Body of pancreas (tissue), 4 donors: ENCODE data around the gene DEPDC5. TPM values are rescaled to one million over a fixed set of nuclear protein-coding genes. Genes with fewer than 3 reads are reported as not detected.

ENCODE experiments used
- ATAC-seq: fragments of 150-250 bp; one replicate; pipeline ENCODE4 v1.9.1; 2016
- DNase-seq, 4 donors: peaks; one replicate each; pipeline ENCODE4 v3.0.0-alpha.2; 2019
- H3K27ac ChIP-seq, 4 donors: fragments of 200-600 bp; sonication (generic); 1 replicate in 3 of 4; 2 replicates in 1 of 4; pipeline versions ENCODE4 v1.5.1 to v1.6.1; 2016 to 2019; ENCODE audit warnings: mild to moderate bottlenecking in 1 of 4, mixed read lengths in 1 of 4, moderate library complexity in 1 of 4
- H3K27me3 ChIP-seq, 2 donors: fragments of 200-600 bp; sonication (generic); one replicate each; pipeline ENCODE4 v1.6.0; 2016; ENCODE audit warnings: mild to moderate bottlenecking in 1 of 2
- H3K36me3 ChIP-seq, 2 donors: fragments of 200-600 bp; sonication (generic); replicated peaks in 1 of 2; 2 replicates each; pipeline ENCODE4 v1.5.1; 2016; ENCODE audit warnings: low read depth in 2 of 2; ENCODE audit not compliant: insufficient read depth in 1 of 2
- H3K4me1 ChIP-seq: fragments of 200-600 bp; sonication (generic); one replicate; pipeline ENCODE4 v1.6.0; 2016
- H3K4me3 ChIP-seq, 2 donors: fragments of 200-600 bp; sonication (generic); 1 replicate in 1 of 2; 2 replicates in 1 of 2; pipeline ENCODE4 v1.5.1; 2016 to 2019
- H3K9me3 ChIP-seq, 3 donors: fragments of 200-600 bp; sonication (generic); 1 replicate in 2 of 3; 2 replicates in 1 of 3; pipeline ENCODE4 v1.5.1; 2016
- POLR2A ChIP-seq, 3 donors: fragments of 450-650 bp; IDR thresholded peaks; one replicate each; pipeline ENCODE4 v1.6.1; 2016; ENCODE audit warnings: antibody characterized with exemption in 3 of 3, mild to moderate bottlenecking in 2 of 3
- WGBS, 2 donors: methylation state at CpG; one replicate each; pipeline ENCODE4 v1.1.5; 2017; 5-methylcytosine and 5-hydroxymethylcytosine counted together
- intact Hi-C: fragments of 100-400 bp; cut with DNase I; formaldehyde crosslinking; loops from one replicate; pipeline ENCODE4 v1.15.1; 2023
- total RNA-seq, 2 donors: library from RNA; depleted of rRNA; stranded (reverse); fragments of >200 nt; gene quantifications; one replicate each; pipeline ENCODE4 v1.1.0, GENCODE V29; 2016
- TF ChIP-seq, protein P1 (sequence below), 7 experiments: fragments of 450-650 bp in 4 of 7; fragments of 200-600 bp in 3 of 7; sonication (generic) in 3 of 7; IDR thresholded peaks; one replicate each; pipeline ENCODE4 v1.5.1; 2016 to 2019; ENCODE audit warnings: antibody characterized with exemption in 7 of 7

The DEPDC5 gene
- total RNA-seq, 2 donors from 2014 or later = 21.4 to 40.0 TPM

DNA sequence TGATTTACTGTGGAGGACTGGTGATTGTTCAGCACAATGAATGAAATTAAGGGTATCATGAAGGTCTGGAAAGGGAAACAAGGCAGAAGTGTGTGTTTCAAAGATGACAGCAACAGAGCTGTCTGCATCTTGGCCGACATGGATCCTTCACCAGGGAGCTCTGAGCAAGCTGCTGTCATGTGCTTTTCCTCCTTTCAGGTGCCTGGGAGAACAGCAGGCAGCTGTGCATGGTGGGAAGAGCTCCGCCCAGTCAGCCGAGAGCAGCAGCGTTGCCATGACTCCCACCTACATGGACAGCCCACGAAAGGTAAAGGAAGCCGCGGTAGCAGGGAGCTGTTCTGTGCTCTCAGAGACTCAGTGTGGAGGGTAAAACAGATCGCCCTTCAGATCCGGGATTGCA, 103.4 kb downstream of the DEPDC5 start:
- Histone ChIP-seq H3K4me3 (no peak overlapping the region), H3K27me3 (no peaks in the 10 kb centered on the region), H3K27ac (no peak overlapping the region), H3K4me1 (no peaks in the 10 kb centered on the region), H3K9me3 (no peaks in the 10 kb centered on the region), H3K36me3 (no peaks in the 10 kb centered on the region)
- 68 to 72% methylated on average over 9 of the region's 9 CpGs for WGBS, 2 donors
- DNase-seq (peak in 3 of 4 donors; percentile 39 to 46 (median 46)), ATAC-seq (no peak)
- intact Hi-C loops = no loop called here
- TF ChIP-seq, protein P1, sequence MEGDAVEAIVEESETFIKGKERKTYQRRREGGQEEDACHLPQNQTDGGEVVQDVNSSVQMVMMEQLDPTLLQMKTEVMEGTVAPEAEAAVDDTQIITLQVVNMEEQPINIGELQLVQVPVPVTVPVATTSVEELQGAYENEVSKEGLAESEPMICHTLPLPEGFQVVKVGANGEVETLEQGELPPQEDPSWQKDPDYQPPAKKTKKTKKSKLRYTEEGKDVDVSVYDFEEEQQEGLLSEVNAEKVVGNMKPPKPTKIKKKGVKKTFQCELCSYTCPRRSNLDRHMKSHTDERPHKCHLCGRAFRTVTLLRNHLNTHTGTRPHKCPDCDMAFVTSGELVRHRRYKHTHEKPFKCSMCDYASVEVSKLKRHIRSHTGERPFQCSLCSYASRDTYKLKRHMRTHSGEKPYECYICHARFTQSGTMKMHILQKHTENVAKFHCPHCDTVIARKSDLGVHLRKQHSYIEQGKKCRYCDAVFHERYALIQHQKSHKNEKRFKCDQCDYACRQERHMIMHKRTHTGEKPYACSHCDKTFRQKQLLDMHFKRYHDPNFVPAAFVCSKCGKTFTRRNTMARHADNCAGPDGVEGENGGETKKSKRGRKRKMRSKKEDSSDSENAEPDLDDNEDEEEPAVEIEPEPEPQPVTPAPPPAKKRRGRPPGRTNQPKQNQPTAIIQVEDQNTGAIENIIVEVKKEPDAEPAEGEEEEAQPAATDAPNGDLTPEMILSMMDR (IDR thresholded peaks at IDR 0.05) = no peak
- no peak for TF ChIP-seq POLR2A (IDR thresholded peaks at IDR 0.05)

DNA sequence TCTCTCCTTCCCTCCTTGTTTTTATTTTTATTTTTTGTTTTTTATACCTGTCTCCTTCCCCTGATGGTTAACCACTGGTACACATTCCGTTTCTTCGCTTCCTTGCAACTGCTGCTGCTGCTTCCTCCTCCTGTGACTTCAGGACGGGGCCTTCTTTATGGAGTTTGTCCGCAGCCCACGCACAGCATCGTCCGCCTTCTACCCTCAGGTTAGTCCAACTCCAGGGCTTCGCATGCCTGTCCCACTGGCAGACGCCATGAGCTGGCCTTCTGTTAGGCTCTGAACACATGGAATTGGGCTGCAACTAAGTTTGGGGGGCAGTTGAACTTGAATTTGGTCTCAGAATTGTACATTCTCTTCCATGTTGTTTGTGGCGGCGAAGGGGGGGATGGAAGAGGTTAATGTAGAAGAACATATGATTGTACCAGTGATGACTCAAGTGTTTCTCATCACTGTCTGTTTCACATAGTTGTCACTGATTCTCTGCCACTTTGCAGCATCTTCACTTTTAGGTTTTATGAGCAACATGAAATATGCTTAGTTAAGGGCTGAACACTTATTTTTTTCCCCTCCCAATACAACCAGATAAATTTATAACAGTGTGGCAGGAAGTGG, 107.5 kb downstream of the DEPDC5 start:
- no peaks in the 10 kb centered on the region for H3K9me3 ChIP-seq
- H3K4me3 ChIP-seq = no peak overlapping the region
- WGBS, 2 donors = 96 to 98% methylated on average over 11 of the region's 11 CpGs
- DNase-seq = no peak
- TF ChIP-seq POLR2A (IDR thresholded peaks at IDR 0.05) = no peak
- TF ChIP-seq, protein P1 (IDR thresholded peaks at IDR 0.05) = no peak
- no peak overlapping the region for H3K27ac ChIP-seq
- intact Hi-C loops = no loop called here
- no peaks in the 10 kb centered on the region for H3K4me1 ChIP-seq
- H3K27me3 ChIP-seq = no peaks in the 10 kb centered on the region
- H3K36me3 ChIP-seq = no peaks in the 10 kb centered on the region
- no peak for ATAC-seq

DNA sequence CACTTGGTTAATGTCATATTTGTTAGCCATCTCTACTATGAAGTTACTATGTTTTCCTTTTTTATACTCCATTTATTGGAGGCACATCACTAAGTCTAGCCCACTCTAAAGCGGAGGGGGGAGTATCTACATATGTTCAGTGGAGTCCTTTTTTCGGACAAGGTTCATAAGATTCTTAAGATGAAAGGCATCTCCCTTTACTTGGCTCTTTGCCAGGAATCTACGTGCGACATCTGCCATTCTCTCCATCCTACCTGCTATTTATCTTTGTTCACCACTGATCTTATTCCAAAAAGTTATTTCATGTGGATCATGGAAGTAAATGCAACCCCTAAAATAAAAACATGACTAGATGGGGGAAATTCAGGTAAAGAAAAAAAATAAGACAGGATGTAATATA, 113.1 kb downstream of the DEPDC5 start:
- no peaks in the 10 kb centered on the region for H3K4me1 ChIP-seq
- no peaks in the 10 kb centered on the region for H3K27me3 ChIP-seq
- H3K9me3 ChIP-seq = no peaks in the 10 kb centered on the region
- ATAC-seq (no peak), DNase-seq (no peak)
- WGBS, 2 donors = 79 to 93% methylated on average over 4 of the region's 4 CpGs
- H3K27ac ChIP-seq = no peak overlapping the region
- TF ChIP-seq, protein P1 (IDR thresholded peaks at IDR 0.05) = no peak
- no peak for TF ChIP-seq POLR2A (IDR thresholded peaks at IDR 0.05)
- H3K36me3 ChIP-seq = peaks cover 0 to 4% of the 10 kb centered on the region in 2 donors
- H3K4me3 ChIP-seq = no peak overlapping the region
- intact Hi-C loops = no loop called here

DNA sequence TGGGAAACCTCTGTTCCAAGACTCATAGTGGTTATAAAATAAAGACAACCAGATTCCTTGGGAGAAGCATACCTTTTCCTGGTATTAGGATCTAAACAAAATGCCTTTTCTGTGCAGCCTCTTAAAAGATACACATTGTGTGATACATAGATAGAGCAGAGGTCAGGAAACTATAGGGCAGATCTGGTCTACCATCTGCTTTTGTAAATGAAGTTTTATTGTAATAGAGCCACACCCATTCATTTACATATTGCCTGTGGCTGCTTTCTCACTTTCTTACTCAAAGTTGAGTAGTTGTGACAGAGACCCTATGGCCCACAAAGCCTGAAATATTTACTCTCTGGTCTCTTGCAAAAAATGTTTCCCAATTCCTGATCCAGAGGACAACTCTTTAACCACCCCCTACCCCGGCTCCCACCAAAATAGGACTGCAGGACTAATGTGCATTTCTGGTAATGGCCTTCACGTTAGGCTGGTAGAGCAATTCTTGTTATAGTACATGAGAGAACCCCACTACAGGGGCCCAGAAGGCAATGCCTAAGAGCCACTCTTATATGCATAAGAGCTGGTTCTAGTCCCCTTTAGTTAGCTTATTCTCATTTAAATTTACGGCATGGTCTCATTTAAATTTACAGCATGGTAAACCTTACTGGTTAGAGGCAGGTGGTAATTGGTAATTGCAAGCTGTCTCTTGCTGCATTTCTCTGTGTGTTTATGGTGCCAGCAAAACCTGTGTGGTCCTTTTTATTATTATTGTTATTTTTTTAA, 113.8 kb downstream of the DEPDC5 start:
- ATAC-seq (no peak), DNase-seq (no peak)
- H3K27me3 ChIP-seq = no peaks in the 10 kb centered on the region
- H3K9me3 ChIP-seq = no peaks in the 10 kb centered on the region
- H3K36me3 ChIP-seq = peaks cover 0 to 4% of the 10 kb centered on the region in 2 donors
- intact Hi-C loops = no loop called here
- TF ChIP-seq, protein P1 (IDR thresholded peaks at IDR 0.05) = no peak
- TF ChIP-seq POLR2A (IDR thresholded peaks at IDR 0.05) = no peak
- WGBS, 2 donors = 96 to 98% methylated on average over 3 of the region's 3 CpGs
- H3K4me3 ChIP-seq = no peak overlapping the region
- H3K4me1 ChIP-seq = no peaks in the 10 kb centered on the region
- no peak overlapping the region for H3K27ac ChIP-seq
